PC-9 (cell line): ENCODE data around the gene SMG6. TPM values are rescaled to one million over a fixed set of nuclear protein-coding genes. Genes with fewer than 3 reads are reported as not detected.

ENCODE experiments used
- BruUV-seq: library from RNA; stranded (reverse); fragments of 400-500 nt; replicated peaks from 2 replicates; lab custom pipeline; 2021; lab: Mats Ljungman, UMichigan
- CTCF ChIA-PET: fragments of 300-600 bp; sonication (Branson Sonifier 250); formaldehyde crosslinking; loops from one replicate; lab custom pipeline; 2022; ENCODE audit warnings: antibody characterized with exemption; lab: Charles Lee
- POLR2A ChIA-PET: fragments of 300-600 bp; sonication (Branson Sonifier 250); formaldehyde crosslinking; loops from one replicate; lab custom pipeline; 2022; ENCODE audit warnings: antibody characterized with exemption; ENCODE audit not compliant: unreplicated experiment; lab: Charles Lee
- DNase-seq, 2 experiments: peaks; one replicate each; pipeline versions ENCODE4 v3.0.0 to v3.0.0-alpha.2; 2015 to 2022; ENCODE audit warnings: mixed read lengths in 1 of 2
- H2AFZ ChIP-seq: fragments of 200-600 bp; sonication (generic); 2 replicates; pipeline ENCODE4 v1.8.1; 2017; ENCODE audit warnings: antibody characterized with exemption
- H3F3A ChIP-seq: fragments of 200-600 bp; sonication (generic); 2 replicates; pipeline ENCODE4 v1.8.1; 2017; ENCODE audit warnings: antibody characterized with exemption, mild to moderate bottlenecking, low read depth; ENCODE audit not compliant: insufficient read depth
- H3K27ac ChIP-seq: fragments of 200-600 bp; sonication (generic); 2 replicates; pipeline ENCODE4 v1.6.1; 2016; ENCODE audit warnings: mixed run types
- H3K27me3 ChIP-seq: fragments of 200-600 bp; sonication (generic); 2 replicates; pipeline ENCODE4 v1.6.1; 2016; ENCODE audit warnings: low read depth, mixed run types; ENCODE audit not compliant: insufficient read depth
- H3K36me3 ChIP-seq: fragments of 200-600 bp; sonication (generic); 2 replicates; pipeline ENCODE4 v1.6.1; 2016; ENCODE audit warnings: low read depth, mixed run types
- H3K4me1 ChIP-seq: fragments of 200-600 bp; sonication (generic); replicated peaks from 2 replicates; pipeline ENCODE4 v1.6.1; 2016; ENCODE audit warnings: mixed run types; ENCODE audit not compliant: insufficient read depth
- H3K4me2 ChIP-seq: fragments of 200-600 bp; sonication (generic); 2 replicates; pipeline ENCODE4 v1.6.1; 2017; ENCODE audit warnings: mixed run types
- H3K4me3 ChIP-seq: fragments of 200-600 bp; sonication (generic); 2 replicates; pipeline ENCODE4 v1.6.1; 2016; ENCODE audit warnings: mixed run types
- H3K79me2 ChIP-seq: fragments of 200-600 bp; sonication (generic); 2 replicates; pipeline ENCODE4 v1.6.1; 2017; ENCODE audit warnings: low read depth, mixed run types
- H3K9me2 ChIP-seq: fragments of 200-600 bp; sonication (generic); 2 replicates; pipeline ENCODE4 v1.8.1; 2017; ENCODE audit warnings: mild to moderate bottlenecking; ENCODE audit not compliant: insufficient read depth
- H3K9me3 ChIP-seq: fragments of 200-600 bp; sonication (generic); 2 replicates; pipeline ENCODE4 v1.8.1; 2016; ENCODE audit warnings: low read depth; ENCODE audit not compliant: insufficient read depth
- H4K20me1 ChIP-seq: fragments of 200-600 bp; sonication (generic); 2 replicates; pipeline ENCODE4 v1.8.1; 2017; ENCODE audit not compliant: insufficient read depth
- EZH2 ChIP-seq: fragments of 200-600 bp; sonication (generic); IDR thresholded peaks from 2 replicates; pipeline ENCODE4 v1.8.0; 2017; ENCODE audit warnings: antibody characterized with exemption, low read depth
- intact Hi-C: fragments of 100-400 bp; cut with micrococcal nuclease; formaldehyde crosslinking; loops from one replicate; pipeline ENCODE4 v1.10.0; 2022; ENCODE audit not compliant: unreplicated experiment
- total RNA-seq: library from RNA; stranded (reverse); gene quantifications from 2 replicates; pipeline ENCODE4 v1.2.3, GENCODE V29; 2021
- TF ChIP-seq, protein P1 (sequence below): fragments of 200-600 bp; sonication (generic); conservative IDR thresholded peaks from 2 replicates; pipeline ENCODE4 v1.6.1; 2017; ENCODE audit warnings: mixed run types, antibody characterized with exemption, mild to moderate bottlenecking, moderate library complexity

SMG6 gene
- total RNA-seq, 1 experiment from 2014 or later, result 43.1 TPM

GRCh38 chr17:2076087-2076984, 227.2 kb downstream of the SMG6 start:
- BruUV-seq, result no TSS peak
- intact Hi-C loops, result no loop called here
- no peak overlapping the region for H2AFZ ChIP-seq
- H3K4me3 ChIP-seq, result no peak overlapping the region
- peaks cover 10% of the 10 kb centered on the region; the same call in 1 of the 2 replicates for H3K4me1 ChIP-seq
- H3K9me2 ChIP-seq, result no peaks in the 10 kb centered on the region
- H3F3A ChIP-seq, result 0 out of 2 replicates have a peak, but pooled peaks cover 6% of the 10 kb centered on the region
- H3K4me2 ChIP-seq, result no peak overlapping the region
- ChIA-PET CTCF (interaction anchor here (0.5 kb wide), 1 partner anchor 283 kb away, joined by 8 read pairs; no protein-coding TSS in a partner anchor), POLR2A (no interaction called here)
- no peak overlapping the region for H3K27ac ChIP-seq
- DNase-seq, result no peak
- no peaks in the 10 kb centered on the region for H3K36me3 ChIP-seq
- TF ChIP-seq, protein P1, sequence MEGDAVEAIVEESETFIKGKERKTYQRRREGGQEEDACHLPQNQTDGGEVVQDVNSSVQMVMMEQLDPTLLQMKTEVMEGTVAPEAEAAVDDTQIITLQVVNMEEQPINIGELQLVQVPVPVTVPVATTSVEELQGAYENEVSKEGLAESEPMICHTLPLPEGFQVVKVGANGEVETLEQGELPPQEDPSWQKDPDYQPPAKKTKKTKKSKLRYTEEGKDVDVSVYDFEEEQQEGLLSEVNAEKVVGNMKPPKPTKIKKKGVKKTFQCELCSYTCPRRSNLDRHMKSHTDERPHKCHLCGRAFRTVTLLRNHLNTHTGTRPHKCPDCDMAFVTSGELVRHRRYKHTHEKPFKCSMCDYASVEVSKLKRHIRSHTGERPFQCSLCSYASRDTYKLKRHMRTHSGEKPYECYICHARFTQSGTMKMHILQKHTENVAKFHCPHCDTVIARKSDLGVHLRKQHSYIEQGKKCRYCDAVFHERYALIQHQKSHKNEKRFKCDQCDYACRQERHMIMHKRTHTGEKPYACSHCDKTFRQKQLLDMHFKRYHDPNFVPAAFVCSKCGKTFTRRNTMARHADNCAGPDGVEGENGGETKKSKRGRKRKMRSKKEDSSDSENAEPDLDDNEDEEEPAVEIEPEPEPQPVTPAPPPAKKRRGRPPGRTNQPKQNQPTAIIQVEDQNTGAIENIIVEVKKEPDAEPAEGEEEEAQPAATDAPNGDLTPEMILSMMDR, result no peak
- no peak for TF ChIP-seq EZH2
- no peaks in the 10 kb centered on the region for H3K27me3 ChIP-seq
- no peaks in the 10 kb centered on the region for H3K79me2 ChIP-seq
- H4K20me1 ChIP-seq, result no peaks in the 10 kb centered on the region
- no peaks in the 10 kb centered on the region for H3K9me3 ChIP-seq

DNA sequence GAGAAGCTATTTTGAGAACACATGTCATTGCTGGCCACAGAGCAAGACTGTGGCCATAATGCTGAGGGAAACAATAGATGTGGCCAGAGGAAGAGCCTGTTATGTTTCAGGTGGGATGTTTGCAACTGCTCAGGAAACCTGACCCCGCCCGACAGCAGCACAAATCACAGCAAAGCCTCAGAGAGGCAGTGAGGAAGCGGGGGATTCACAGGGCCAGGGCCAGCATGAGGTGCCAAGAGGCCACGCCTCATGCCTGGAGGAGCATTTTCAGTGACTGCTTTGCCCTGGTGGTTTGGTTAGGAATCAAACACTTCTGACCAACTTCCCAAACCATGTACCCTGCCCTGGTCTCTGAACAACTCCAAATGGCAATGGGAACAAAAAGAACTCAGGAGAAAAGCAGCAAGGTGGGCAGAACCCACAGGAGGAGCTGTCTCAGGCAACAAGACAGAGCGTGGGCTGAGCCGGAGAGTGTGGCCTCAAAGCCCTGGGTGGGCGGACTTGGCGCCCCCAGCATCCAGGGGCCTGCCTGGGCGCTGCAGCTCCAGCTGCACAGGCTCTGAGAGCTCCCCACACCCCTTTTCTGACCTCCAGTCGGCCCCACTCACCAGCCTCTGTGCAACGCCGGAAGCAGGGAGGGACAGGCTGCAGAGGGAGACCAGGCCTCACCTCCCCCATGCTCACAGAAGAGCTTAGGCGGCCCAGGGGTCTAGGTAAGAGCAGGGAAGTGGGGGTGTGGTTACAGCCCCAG, 228.1 kb downstream of the SMG6 start:
- Histone ChIP-seq H3K9me2 (no peaks in the 10 kb centered on the region), H3K79me2 (no peaks in the 10 kb centered on the region), H3K36me3 (no peaks in the 10 kb centered on the region), H3K9me3 (no peaks in the 10 kb centered on the region), H3K4me2 (no peak overlapping the region), H3K27ac (no peak overlapping the region), H3F3A (0 out of 2 replicates have a peak, but pooled peaks cover 6% of the 10 kb centered on the region), H2AFZ (no peak overlapping the region), H3K4me3 (no peak overlapping the region), H3K27me3 (no peaks in the 10 kb centered on the region), H3K4me1 (peaks cover 10% of the 10 kb centered on the region; the same call in 1 of the 2 replicates), H4K20me1 (no peaks in the 10 kb centered on the region)
- DNase-seq, result peak in 1 of 2 experiments; percentile 43
- POLR2A ChIA-PET, result no interaction called here
- CTCF ChIA-PET, result no interaction called here
- no peak for TF ChIP-seq EZH2
- TF ChIP-seq, protein P1, result no peak
- intact Hi-C loops, result no loop called here
- BruUV-seq, result no TSS peak

DNA sequence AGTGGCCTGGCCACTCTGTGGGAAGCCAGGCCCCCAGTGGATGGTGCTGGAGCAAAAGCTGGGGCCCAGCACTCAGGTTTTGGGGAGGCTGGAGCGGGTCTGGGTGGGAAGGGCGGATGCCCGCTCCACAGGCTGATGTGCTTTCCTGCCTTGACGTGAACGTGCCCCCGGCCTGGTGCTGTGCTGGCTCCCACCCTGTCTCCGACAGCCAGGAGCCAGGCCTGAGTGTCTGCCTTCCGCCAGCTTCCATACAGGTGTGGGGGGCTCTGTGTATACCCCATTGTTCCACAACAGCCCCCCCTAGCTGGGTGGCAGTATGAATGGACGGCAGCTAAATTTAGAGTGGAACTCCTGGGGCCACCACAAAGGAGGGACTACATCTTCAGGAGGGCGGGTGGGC, 228.7 kb downstream of the SMG6 start:
- no peaks in the 10 kb centered on the region for H3K9me3 ChIP-seq
- no peak overlapping the region for H3K4me2 ChIP-seq
- H3K4me1 ChIP-seq, result peaks cover 10% of the 10 kb centered on the region; the same call in 1 of the 2 replicates
- H3K36me3 ChIP-seq, result no peaks in the 10 kb centered on the region
- DNase-seq, result no peak
- POLR2A ChIA-PET, result no interaction called here
- H3K27me3 ChIP-seq, result no peaks in the 10 kb centered on the region
- intact Hi-C loops, result no loop called here
- no peak overlapping the region for H3K27ac ChIP-seq
- H3K4me3 ChIP-seq, result no peak overlapping the region
- no peak for TF ChIP-seq EZH2
- TF ChIP-seq, protein P1, result no peak
- no TSS peak for BruUV-seq
- no peaks in the 10 kb centered on the region for H4K20me1 ChIP-seq
- H3F3A ChIP-seq, result 0 out of 2 replicates have a peak, but pooled peaks cover 6% of the 10 kb centered on the region
- H3K79me2 ChIP-seq, result no peaks in the 10 kb centered on the region
- H2AFZ ChIP-seq, result no peak overlapping the region
- CTCF ChIA-PET, result no interaction called here
- H3K9me2 ChIP-seq, result no peaks in the 10 kb centered on the region
